ENCODE data around the gene PCDHB14. TPM values are rescaled to one million over a fixed set of nuclear protein-coding genes. Genes with fewer than 3 reads are reported as not detected.
"Not testable (repeated sequence)": the region's sequence is repeated elsewhere in the genome, so short reads cannot be mapped to it uniquely, and the experiment has no call there.

Gene PCDHB14
- polyA plus RNA-seq, 1 donor (not counting 4 experiments of a cell fraction or from before 2014, with no cell fraction given) = 0.13 TPM

- no peaks in the 10 kb centered on the region for H3K4me1 ChIP-seq (ENCODE audit: control insufficient read depth, extremely low read depth, insufficient read depth, low read length)
- no peaks in the 10 kb centered on the region for H4K20me1 ChIP-seq (ENCODE audit: control insufficient read depth, extremely low read depth, insufficient read depth, low read length)
- TF ChIP-seq, protein P1, sequence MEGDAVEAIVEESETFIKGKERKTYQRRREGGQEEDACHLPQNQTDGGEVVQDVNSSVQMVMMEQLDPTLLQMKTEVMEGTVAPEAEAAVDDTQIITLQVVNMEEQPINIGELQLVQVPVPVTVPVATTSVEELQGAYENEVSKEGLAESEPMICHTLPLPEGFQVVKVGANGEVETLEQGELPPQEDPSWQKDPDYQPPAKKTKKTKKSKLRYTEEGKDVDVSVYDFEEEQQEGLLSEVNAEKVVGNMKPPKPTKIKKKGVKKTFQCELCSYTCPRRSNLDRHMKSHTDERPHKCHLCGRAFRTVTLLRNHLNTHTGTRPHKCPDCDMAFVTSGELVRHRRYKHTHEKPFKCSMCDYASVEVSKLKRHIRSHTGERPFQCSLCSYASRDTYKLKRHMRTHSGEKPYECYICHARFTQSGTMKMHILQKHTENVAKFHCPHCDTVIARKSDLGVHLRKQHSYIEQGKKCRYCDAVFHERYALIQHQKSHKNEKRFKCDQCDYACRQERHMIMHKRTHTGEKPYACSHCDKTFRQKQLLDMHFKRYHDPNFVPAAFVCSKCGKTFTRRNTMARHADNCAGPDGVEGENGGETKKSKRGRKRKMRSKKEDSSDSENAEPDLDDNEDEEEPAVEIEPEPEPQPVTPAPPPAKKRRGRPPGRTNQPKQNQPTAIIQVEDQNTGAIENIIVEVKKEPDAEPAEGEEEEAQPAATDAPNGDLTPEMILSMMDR (optimal IDR thresholded peaks at IDR 0.05 in 1 of 3, IDR thresholded peaks at IDR 0.05 in 1 of 3, conservative IDR thresholded peaks at IDR 0.05 in 1 of 3; ENCODE audit: extremely low read depth in 1 of 3, insufficient read depth in 2 of 3, low read length in 3 of 3) = no peak
- no peak for TF ChIP-seq EZH2 (IDR thresholded peaks at IDR 0.05; ENCODE audit: low read length)
- no peak within 1 kb of the TSS for H3K27ac ChIP-seq (ENCODE audit: control insufficient read depth, insufficient read depth, low read length)
- no peaks in the 10 kb centered on the region for H3K36me3 ChIP-seq (ENCODE audit: control insufficient read depth in 2 of 2, extremely low read depth in 1 of 2, insufficient read depth in 2 of 2, low read length in 2 of 2)
- H3K27me3 ChIP-seq (ENCODE audit: control insufficient read depth, extremely low read depth, insufficient read depth, low read length) = no peaks in the 10 kb centered on the region
- H3K79me2 ChIP-seq (ENCODE audit: control insufficient read depth, insufficient read depth, low read length) = no peaks in the 10 kb centered on the region
- no peak within 1 kb of the TSS for H3K4me2 ChIP-seq (ENCODE audit: control insufficient read depth, extremely low read depth, insufficient read depth, low read depth, low read length)
- DNase-seq (ENCODE audit: low read depth, low spot score) = no peak
- no peak within 1 kb of the TSS for H3K4me3 ChIP-seq (ENCODE audit: control insufficient read depth in 2 of 3, extremely low read depth in 1 of 3, insufficient read depth in 2 of 3, low read depth in 1 of 3, low read length in 3 of 3)
- H3K9ac ChIP-seq (ENCODE audit: control insufficient read depth, extremely low read depth, insufficient read depth, low read length) = no peak within 1 kb of the TSS
- no peak within 1 kb of the TSS for H2AFZ ChIP-seq (ENCODE audit: control insufficient read depth, low read length)
- no peak for FAIRE-seq
- H3K9me1 ChIP-seq (ENCODE audit: control insufficient read depth, extremely low read depth, insufficient read depth, low read length) = no peaks in the 10 kb centered on the region
- dilution Hi-C loops (cut with MboI; ENCODE audit: extremely low pct_ligation_motif_present, low sequenced_read_pairs) = no loop called here
- no peaks in the 10 kb centered on the region for H3K9me3 ChIP-seq (ENCODE audit: control insufficient read depth, low read depth, low read length)
Observed at GRCh38 chr5:141199359-141200235, 23.5 kb upstream of the PCDHB14 start, which contains the start of gene PCDHB11. PCDHB11 (plus strand) TSS chr5:141199627; CDS start chr5:141199775, 148 bp downstream.

GRCh38 chr5:141201126-141201525 lies 22.0 kb upstream of the PCDHB14 start:
- H3K27ac ChIP-seq (ENCODE audit: control insufficient read depth, insufficient read depth, low read length); H4K20me1 ChIP-seq (ENCODE audit: control insufficient read depth, extremely low read depth, insufficient read depth, low read length); H3K9me3 ChIP-seq (ENCODE audit: control insufficient read depth, low read depth, low read length); H3K4me3 ChIP-seq (ENCODE audit: control insufficient read depth in 2 of 3, extremely low read depth in 1 of 3, insufficient read depth in 2 of 3, low read depth in 1 of 3, low read length in 3 of 3); dilution Hi-C loops (cut with MboI; ENCODE audit: extremely low pct_ligation_motif_present, low sequenced_read_pairs); H3K4me2 ChIP-seq (ENCODE audit: control insufficient read depth, extremely low read depth, insufficient read depth, low read depth, low read length); H3K27me3 ChIP-seq (ENCODE audit: control insufficient read depth, extremely low read depth, insufficient read depth, low read length); H3K9me1 ChIP-seq (ENCODE audit: control insufficient read depth, extremely low read depth, insufficient read depth, low read length); FAIRE-seq; H3K4me1 ChIP-seq (ENCODE audit: control insufficient read depth, extremely low read depth, insufficient read depth, low read length); H2AFZ ChIP-seq (ENCODE audit: control insufficient read depth, low read length); DNase-seq (ENCODE audit: low read depth, low spot score); H3K36me3 ChIP-seq (ENCODE audit: control insufficient read depth in 2 of 2, extremely low read depth in 1 of 2, insufficient read depth in 2 of 2, low read length in 2 of 2); H3K9ac ChIP-seq (ENCODE audit: control insufficient read depth, extremely low read depth, insufficient read depth, low read length); H3K79me2 ChIP-seq (ENCODE audit: control insufficient read depth, insufficient read depth, low read length): not testable (repeated sequence)

DNA sequence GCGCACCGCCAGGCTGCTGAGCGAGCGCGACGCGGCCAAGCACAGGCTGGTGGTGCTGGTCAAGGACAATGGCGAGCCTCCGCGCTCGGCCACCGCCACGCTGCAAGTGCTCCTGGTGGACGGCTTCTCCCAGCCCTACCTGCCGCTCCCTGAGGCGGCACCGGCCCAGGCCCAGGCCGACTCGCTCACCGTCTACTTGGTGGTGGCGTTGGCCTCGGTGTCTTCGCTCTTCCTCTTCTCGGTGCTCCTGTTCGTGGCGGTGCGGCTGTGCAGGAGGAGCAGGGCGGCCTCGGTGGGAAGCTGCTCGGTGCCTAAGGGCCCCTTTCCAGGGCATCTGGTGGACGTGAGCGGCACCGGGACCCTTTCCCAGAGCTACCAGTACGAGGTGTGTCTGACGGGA lies 21.5 kb upstream of the PCDHB14 start:
- H3K4me3 ChIP-seq (ENCODE audit: control insufficient read depth in 2 of 3, extremely low read depth in 1 of 3, insufficient read depth in 2 of 3, low read depth in 1 of 3, low read length in 3 of 3); H2AFZ ChIP-seq (ENCODE audit: control insufficient read depth, low read length); H4K20me1 ChIP-seq (ENCODE audit: control insufficient read depth, extremely low read depth, insufficient read depth, low read length); H3K79me2 ChIP-seq (ENCODE audit: control insufficient read depth, insufficient read depth, low read length); H3K9me1 ChIP-seq (ENCODE audit: control insufficient read depth, extremely low read depth, insufficient read depth, low read length); H3K36me3 ChIP-seq (ENCODE audit: control insufficient read depth in 2 of 2, extremely low read depth in 1 of 2, insufficient read depth in 2 of 2, low read length in 2 of 2); H3K4me1 ChIP-seq (ENCODE audit: control insufficient read depth, extremely low read depth, insufficient read depth, low read length); H3K4me2 ChIP-seq (ENCODE audit: control insufficient read depth, extremely low read depth, insufficient read depth, low read depth, low read length); H3K9ac ChIP-seq (ENCODE audit: control insufficient read depth, extremely low read depth, insufficient read depth, low read length); dilution Hi-C loops (cut with MboI; ENCODE audit: extremely low pct_ligation_motif_present, low sequenced_read_pairs); DNase-seq (ENCODE audit: low read depth, low spot score); FAIRE-seq; H3K9me3 ChIP-seq (ENCODE audit: control insufficient read depth, low read depth, low read length); H3K27me3 ChIP-seq (ENCODE audit: control insufficient read depth, extremely low read depth, insufficient read depth, low read length); H3K27ac ChIP-seq (ENCODE audit: control insufficient read depth, insufficient read depth, low read length): not testable (repeated sequence)

All from keratinocyte (primary cell).